DOHH2 (cell line): ENCODE results near the gene IWS1.

Experiments used
- EZH2phosphoT487 ChIP-seq: fragments of 200-600 bp; sonication (generic); IDR thresholded peaks from 2 replicates; pipeline ENCODE4 v1.6.1; 2017; ENCODE audit warnings: borderline replicate concordance, mild to moderate bottlenecking, antibody characterized with exemption, low read length, moderate library complexity, mixed read lengths
- TF ChIP-seq, protein P1 (sequence below): fragments of 200-600 bp; sonication (generic); IDR thresholded peaks from one replicate; pipeline ENCODE4 v1.5.1; 2014; ENCODE audit warnings: antibody characterized with exemption, mild to moderate bottlenecking, low read depth, low read length; ENCODE audit not compliant: poor library complexity, severe bottlenecking

- TF ChIP-seq, protein P1, sequence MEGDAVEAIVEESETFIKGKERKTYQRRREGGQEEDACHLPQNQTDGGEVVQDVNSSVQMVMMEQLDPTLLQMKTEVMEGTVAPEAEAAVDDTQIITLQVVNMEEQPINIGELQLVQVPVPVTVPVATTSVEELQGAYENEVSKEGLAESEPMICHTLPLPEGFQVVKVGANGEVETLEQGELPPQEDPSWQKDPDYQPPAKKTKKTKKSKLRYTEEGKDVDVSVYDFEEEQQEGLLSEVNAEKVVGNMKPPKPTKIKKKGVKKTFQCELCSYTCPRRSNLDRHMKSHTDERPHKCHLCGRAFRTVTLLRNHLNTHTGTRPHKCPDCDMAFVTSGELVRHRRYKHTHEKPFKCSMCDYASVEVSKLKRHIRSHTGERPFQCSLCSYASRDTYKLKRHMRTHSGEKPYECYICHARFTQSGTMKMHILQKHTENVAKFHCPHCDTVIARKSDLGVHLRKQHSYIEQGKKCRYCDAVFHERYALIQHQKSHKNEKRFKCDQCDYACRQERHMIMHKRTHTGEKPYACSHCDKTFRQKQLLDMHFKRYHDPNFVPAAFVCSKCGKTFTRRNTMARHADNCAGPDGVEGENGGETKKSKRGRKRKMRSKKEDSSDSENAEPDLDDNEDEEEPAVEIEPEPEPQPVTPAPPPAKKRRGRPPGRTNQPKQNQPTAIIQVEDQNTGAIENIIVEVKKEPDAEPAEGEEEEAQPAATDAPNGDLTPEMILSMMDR: no peak
- no peak for TF ChIP-seq EZH2phosphoT487
Measured at GRCh38 chr2:127545189-127545588, 18.9 kb upstream of the IWS1 start.
